SKM-1 treated with dmso at 0.1 percent for 144 hours (cell line): ENCODE measurements around the gene AQP9.

Source experiments
- DNase-seq: peaks from one replicate; lab custom pipeline; 2025; ENCODE audit not compliant: unreplicated experiment; lab: John Stamatoyannopoulos, UW

The AQP9 gene

DNA sequence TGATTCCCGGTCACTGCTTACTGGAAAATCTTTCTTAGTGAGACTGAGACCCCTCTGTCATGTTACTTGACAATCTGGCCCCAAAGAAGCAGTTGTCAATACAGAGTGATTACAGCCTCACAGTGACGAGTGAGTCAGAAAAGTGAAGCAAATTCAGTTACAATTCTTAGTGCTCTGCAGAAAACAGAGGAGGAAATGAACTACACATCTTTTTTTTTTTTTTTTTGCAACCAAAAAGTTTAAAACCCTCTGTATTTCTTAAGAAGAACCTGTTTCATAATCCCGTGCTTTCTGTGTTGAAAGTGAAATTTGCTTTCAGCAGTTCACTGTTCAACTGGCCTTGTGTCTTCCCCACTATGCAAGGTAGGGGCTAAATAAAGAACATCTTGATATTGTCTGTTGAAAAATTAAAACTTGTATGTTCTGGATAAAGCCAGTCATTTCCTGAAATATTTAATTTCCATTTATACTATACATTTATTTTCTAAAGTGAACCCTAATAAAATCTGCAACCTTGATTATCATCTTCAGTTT, 1.9 kb downstream of the AQP9 start:
- peak; percentile 86 for DNase-seq

DNA sequence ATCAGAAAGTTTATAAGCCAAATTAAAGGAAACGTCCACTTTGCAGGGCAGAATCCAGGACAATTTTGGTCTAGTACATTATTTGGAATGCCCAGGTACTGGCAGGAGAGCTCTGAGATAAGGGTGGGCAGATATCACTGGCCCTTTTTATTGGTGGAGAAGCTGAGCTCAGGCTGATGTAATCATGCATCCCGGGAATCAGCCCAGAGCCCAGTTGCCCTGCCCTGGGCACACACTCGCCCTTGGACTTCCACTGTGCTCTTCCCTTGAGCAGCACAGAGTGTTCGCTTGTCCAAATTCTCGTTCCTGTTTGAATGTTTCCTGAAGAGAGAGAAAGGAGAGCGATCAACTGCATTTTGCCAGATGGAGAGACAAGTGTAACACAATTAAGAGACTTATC, 3.7 kb downstream of the AQP9 start:
- no peak for DNase-seq

DNA sequence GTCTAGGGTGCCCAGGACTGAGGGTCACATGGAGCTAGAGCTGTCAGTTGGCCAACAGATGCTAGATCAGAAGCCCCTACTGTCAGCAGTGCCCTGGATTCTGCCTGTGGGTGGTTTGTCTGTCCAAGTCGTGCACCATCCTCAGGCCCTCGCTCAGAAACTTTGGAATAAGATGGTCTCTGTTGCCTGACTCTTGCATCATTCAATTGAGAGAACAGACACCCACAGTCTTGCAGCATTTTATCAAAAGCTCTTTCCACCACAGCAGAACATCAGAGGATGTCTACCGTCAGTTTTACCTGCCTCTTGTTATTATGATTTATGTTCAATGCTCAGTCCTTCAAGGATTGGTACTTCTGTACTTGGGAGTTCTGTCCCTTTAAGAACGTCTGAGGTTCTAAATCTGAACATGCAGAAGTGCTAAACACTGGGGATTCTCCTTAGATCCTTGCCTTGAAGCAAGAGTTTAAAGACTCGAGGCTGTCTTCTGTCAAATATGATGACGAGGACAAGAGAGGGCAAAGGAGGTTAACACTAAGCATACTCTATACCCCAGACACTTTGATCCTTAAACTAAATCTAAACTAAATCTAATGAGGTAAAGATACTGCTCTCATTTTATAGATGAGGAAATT, 4.8 kb downstream of the AQP9 start:
- DNase-seq: no peak

DNA sequence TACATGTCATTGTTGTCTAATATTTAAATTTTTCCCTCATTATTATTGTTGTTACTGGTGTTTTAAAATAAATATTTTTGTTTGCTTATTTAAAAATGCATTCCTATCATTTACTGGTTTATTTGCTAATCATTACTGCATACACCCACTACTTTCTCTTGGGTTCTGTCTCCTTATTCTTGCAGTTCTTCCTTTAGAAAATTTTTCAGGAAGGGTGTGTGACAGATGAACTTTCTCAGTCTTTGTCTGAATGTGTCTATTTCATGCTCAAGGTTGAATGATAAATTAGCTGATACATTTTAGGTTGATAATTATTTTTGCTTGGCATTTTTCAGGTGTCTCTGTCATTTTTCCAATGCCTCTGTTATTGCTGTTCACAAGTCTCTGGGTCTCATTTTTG, 7.4 kb downstream of the AQP9 start:
- DNase-seq: no peak

DNA sequence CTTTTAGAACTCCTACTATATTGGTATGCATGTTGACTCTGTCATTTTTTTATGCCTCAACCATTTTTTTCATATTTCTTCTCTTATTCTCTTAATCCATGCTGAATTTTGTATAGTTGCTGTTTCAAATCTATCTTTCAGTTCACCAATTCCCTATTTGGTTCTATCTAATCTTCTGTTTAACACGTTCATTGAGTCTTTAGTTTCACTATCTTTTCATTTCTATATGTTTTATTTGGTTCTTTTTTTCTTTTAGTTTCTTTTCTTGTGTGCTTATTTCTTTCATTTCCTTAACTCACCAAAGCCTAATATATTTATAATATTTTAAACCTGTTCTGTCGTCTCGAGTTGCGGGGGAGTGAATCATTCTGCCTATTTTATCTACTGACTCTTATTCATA, 8.0 kb downstream of the AQP9 start:
- no peak for DNase-seq

DNA sequence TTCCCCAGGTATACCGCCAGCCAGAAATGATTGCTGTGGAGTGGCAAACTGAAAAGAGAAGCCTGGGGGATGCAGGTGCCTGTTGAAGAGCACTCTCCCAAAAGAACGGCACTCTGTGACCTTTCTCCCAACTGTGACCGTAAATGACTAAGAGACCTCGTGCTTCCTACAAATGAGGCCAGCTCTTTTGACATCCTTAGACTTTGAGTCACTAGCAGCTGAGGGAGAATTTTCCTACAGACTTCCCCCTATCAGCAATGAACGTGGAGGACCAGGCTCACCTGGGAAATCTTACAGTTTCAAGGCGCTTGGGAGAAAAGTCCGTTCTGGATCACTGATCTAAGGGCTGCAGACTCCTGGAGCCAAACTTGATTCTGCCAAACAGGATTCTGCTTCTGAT, 8.6 kb downstream of the AQP9 start:
- DNase-seq: peak; percentile 85

DNA sequence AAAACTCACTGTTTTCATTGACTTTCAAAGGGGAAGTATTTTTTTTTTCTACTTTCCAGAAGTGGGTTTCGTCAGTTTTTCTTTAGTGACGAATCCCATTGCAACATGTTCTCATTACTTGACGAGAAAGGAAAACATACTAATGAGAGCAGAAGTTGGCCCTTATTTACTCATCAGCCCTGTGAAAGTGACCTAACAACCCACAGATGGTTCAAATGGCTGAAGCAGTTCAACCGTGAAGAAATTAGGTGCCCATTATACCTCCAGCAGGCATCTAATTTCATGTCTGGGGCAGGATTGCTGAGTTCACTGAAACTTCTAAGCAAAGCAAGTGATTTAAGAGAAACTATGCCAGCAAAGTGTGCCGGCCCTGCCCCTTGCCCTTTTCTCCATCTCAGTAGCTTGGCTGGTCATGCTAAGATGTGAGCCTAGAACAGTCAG, 9.0 kb downstream of the AQP9 start:
- DNase-seq: peak; percentile 93

DNA sequence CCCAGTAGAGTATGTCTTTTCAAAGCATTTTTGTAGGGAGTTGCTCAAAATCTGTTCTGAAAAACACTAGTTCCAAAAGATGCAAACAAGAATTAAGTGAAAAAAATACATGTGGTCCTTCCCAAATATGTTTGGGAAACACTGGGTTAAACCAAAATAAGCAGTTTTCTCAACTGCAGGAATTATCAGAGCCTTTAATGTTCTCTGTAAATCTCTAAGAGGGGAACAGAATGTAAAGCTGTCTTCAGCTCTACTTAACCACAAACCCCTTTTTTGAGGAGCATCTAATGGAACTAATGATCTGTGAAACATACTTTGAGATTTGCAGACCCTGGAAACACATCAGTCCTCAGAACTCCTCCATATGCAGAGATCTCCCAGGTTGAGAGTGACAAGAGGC, 9.9 kb downstream of the AQP9 start:
- no peak for DNase-seq

DNA sequence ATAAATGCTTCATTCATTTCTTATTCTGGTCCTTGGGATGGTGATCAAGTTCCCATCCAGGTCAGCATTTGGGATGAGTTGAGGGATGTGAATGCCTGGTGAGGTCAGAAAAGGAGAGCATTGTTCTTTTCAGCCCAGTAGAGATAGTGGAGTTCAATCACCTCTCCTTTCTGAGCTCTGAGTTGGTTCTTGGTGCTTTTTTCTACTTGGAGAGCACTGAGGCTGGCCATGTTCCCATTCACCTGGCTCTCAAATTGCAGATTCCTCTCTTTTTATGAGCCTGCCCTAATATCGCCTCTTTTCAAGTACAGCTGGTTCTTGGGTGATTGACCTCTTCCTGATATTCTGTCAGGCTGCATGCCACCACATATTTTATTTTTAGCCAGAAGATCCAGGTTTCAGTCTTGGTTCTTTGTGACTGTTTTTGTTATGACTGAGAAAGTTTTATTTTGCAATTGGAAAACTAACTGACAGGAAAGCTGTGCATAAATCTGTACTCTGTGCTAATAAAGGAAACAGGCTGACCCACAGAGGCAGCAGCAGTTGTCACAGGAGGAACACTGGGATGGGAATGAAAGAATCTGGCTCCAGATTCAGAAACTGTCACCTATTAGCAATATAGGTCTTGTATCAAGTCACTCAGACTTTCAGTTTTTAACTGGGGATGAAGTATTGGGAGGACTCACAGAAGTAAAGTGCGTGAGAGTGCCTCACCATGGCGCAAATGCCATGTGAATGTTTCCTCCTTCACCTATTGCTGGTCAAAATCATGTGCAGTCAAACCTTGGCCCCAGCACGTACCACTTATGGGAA, 10.7 kb downstream of the AQP9 start:
- no peak for DNase-seq

DNA sequence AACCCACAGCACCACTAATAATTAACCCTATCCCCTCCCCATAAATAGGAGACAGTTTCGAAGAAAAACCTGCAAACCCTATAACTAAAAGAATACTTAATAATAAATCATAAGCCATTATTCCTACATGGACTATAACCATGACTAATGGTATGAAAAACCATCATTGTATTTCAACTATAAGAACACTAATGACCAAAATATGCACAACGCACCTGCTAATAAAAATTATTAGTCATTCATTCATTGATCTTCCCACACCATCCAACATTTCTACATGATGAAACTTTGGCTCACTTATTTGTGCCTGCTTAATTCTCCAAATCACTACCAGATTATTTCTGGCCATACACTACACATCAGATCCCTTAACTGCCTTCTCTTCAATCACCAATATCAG, 16.6 kb downstream of the AQP9 start:
- no peak for DNase-seq

DNA sequence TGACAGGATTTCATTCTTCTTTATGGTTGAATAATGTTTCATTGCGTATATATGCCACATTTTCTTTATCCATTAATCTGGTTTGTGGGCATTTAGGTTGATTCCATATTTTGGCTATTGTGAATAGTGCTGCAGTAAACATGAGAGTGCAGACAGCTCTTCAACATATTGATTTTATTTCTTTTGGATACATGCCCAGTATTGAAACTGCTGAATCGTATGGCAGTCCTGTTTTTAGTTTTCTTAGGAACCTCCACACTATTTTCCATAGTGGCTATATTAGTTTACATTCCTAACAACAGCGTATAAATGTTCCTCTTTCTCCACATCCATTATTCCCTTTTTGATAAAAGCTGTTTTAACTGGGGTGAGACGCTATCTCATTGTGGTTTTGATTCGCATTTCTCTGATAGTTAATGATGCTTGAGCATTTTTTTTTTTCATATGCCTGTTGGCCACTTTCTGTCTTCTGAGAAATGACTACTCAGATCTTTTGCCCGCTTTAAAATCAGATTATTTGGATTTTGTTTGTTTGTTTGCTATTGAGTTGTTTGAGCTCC, 21.7 kb downstream of the AQP9 start:
- no peak for DNase-seq

DNA sequence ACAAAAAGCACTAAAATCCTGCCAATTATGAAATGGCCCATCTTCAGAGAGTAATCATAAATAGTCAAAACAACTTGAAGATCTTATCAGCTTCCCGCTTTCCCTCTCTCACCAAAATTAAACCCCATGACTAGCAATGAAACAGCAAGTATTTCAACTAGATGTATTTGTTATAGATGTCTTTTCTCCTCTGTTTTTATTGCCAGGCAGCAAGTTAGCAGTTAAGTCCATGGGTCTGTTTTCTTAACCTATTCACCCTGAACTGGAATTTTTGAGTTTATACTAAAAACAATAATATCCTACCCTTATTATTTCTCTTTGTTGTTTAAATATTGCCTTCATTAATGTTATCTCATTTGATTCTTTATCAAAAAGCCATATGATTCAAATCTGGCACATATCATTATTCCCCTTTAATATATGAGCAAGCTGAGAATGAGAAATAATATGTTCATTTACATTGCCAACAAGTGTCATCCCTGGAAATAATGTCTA, 23.3 kb downstream of the AQP9 start:
- DNase-seq: no peak

DNA sequence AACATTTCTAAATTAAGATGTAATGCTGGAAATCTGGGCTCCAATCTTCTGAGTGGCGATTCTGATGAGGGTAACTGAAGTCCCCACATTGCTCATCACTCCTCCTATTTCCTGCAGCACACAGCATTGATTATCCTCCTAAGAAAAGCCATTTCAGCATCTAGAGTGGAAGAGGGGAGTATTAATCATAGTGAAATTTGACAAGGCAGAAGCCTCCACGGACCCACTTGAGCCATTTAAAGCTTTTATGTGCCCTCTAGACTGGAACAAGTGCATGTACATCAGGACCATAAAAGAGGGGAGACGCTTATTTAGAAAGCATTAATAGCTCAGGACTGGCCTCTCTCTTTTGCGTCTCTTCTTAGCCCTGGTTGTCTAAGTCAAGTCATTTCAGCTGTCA, 25.8 kb downstream of the AQP9 start:
- no peak for DNase-seq

DNA sequence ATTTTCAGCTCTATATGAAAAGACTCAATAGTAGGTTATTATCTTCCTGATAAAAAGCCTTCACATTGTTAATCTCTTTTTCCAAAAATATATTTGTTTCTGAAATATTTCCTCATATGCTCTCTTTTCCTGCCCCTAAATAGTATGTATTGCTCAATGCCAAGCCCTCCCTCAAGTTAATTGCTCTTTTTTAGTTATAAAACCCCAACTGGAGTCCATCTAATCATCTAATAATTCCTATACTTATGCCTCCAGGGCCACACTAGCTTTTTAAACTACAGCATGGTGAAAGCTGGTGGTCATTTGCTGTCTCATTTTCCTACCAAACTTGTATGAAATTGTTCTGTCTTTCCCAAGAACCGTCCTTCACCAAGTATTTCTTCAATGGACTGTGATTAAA, 26.7 kb downstream of the AQP9 start:
- DNase-seq: no peak

DNA sequence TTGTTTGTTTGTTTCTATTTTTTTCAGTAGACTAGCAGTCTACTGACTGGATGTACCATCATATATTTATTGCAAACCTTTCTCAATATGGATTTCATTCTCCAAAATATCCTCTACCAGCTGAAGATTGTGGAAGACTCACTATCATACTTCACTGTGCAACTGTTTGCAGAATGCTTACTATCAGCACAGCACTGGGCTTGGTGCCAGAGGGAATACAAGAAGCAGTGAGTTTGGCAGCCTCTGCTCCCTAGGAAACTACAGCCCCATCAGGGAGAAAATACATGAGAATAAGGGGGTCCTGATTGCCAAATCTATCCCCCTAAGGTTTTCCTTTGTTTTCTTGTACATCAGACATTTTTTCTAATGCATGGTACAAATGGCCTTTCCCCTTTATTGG, 27.5 kb downstream of the AQP9 start:
- DNase-seq: no peak

DNA sequence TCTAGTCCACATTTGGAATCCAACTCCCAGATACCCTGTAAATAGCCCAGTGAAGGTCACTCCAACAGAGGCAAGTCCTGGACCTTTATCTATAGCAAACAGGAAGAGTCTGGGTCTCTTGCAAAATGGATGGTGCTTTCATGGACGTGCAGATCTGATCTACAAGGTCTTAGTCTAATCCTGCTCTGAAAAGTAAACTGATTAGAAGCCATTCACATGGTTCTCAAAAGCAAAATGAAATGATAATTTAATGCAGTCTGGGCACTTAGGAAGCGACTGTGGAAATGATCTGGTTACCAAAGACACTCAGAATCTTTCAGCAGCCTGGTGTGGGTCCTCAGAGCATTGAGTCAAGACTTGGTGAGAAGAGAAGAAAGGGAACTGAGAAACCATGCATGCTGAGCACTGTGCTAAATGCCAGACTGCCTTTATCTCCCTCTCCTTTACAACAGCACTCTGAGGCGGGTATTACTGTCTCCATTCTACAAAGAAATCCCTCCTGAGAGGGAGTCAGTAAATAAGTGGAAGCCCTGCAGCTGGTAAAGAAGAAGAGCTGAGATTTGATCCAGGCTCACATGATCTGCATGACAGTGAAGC, 29.0 kb downstream of the AQP9 start:
- DNase-seq: no peak

DNA sequence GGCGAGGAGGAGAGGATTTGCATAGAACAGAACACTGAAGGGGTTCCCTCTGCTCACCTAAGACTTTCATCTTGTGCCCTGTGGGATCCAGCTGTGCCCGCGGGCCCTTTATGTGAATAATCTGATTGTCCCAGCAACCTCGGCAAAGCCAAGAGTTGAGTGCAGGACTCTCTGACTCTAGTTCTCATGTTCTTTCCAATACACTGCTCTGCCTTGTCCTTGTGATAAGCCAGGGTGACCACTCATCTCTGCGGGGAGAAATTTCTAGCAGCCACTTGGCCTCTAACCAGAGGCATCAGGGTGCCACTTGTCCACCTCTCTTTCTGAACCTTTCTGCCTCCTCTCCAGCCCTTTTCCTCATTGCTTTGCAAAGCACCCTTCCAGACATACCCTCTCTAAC, 31.8 kb downstream of the AQP9 start:
- DNase-seq: no peak

DNA sequence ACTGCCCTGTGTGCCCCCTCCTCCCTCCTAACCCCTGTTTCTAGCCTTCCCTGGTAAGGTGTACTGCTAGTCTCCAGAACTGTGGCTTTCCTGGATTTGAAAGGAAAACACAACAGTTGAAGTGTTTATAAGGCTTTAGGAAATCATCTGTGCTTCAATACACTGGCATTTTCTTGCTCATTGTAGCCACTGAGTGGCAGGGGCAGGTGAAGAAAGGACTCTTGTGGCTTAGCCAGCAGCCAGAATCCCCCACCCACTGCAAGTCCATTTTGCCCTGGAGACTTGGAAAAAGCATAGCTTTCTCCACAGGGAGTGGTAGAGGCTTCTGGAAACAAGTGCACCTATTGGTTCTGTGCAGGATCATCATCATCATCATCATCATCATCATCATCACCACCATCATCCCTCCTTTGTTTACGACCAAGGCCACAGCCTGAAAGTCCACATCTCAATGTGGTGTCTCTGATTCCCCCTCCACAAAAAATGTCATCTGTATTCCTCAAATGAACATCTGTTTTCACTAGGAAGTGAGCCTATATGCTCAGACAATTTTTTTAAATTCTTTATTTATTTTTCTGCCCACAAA, 33.4 kb downstream of the AQP9 start:
- DNase-seq: no peak

DNA sequence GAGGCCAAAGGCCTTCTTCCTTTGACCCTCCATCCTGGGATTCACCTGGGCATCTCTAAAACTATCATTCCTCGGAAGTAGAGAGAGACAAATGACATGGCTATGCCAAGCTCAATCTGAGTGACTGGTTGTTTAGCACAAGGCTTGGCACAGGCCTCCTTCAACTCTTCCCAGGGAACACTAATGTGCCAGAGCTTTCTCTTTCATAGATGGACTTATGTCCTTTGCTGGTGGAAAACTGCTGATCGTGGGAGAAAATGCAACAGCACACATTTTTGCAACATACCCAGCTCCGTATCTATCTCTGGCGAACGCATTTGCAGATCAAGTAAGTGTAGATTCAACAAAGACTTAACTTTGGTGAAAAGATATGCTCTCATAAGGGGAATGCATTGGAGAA, 36.5 kb downstream of the AQP9 start:
- DNase-seq: no peak

DNA sequence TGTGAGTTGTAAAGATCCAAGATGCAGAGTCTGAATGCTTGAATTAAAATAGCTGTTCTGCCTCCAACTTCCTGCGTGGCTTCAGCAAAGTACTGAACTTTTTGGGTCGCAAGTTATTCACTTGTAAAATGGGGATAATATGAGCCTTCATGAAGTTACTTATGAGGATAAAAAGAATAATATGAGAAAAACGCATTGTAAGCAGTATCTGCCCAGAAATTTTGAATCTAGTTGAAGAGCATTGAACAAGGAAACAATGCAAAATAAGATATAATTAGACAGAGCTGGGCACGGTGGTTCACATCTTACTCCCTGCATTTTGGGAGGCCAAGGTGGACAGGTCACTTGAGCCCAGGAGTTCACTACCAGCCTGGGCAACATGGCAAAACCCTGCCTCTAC, 37.8 kb downstream of the AQP9 start:
- no peak for DNase-seq

DNA sequence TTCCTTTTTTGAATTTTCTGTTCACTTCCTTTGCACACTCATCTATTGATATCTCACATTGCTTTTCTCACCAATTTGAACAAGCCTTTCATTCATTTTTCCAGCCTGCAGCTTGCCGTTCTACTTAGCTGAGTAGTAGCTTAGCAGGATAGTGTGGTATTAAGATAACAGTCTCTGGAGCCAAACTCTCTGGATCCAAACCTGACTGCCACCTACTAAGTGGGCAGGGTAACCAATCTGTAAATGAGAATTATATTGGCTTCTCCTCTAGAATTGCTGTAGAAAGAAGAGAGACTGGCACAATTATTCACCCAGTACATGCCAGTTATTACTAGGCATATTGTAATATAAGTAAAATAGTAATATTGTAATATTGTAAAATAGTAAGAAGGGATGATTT, 40.5 kb downstream of the AQP9 start:
- no peak for DNase-seq
